ENCODE results near the gene DNAH9.

The DNAH9 gene

GRCh38 chr17:11561702-11562101, 36.6 kb upstream of the DNAH9 start:
- H3K4me1 ChIP-seq (ENCODE audit: insufficient read depth, low read length), result no peaks in the 10 kb centered on the region
- H3K36me3 ChIP-seq (ENCODE audit: insufficient read depth, low read length), result no peaks in the 10 kb centered on the region
- H2AFZ ChIP-seq (ENCODE audit: low read depth, low read length), result no peak overlapping the region
- no peaks in the 10 kb centered on the region for H3K27me3 ChIP-seq (ENCODE audit: insufficient read depth, low read length)
- H3K9me3 ChIP-seq (ENCODE audit: low read length), result no peaks in the 10 kb centered on the region
- no peak overlapping the region for H3K4me3 ChIP-seq (ENCODE audit: low read length)

DNA sequence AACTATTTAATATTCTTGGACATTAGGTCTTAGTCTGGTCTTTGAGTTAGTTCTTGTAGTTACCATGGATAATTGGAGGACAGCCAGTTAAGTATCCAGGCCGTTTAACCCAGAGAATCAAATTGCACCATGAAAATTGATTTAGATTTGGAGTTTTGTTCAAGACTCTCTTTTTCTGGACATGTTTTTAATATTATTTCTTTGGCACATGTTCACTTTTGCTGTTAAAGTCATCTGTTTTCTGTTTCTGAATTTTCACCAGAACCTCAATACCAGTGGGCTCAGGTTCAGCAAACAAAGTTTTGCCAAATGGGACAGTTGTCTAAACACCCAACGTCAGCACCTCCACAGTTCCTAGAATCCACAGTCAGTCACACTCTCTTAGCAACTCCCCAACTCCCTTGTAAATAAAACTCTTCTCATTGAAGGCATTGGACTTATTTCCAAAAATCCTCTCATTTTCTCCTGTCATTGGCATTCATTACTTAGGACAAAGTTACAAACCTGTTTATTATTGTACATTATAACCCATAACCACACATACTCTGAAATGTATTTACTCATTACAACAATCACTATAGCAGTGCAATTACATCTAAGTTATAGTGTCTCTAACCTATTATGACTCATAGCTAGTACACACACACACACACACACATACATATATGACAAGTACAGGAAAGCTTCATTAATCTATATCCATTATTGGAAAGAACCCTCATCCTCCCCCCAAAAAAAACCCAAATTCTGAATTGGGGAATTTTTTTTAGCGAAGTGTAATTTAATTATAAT, 33.5 kb upstream of the DNAH9 start:
- H3K4me3 ChIP-seq (ENCODE audit: low read length), result no peak overlapping the region
- no peaks in the 10 kb centered on the region for H3K4me1 ChIP-seq (ENCODE audit: insufficient read depth, low read length)
- H3K36me3 ChIP-seq (ENCODE audit: insufficient read depth, low read length), result no peaks in the 10 kb centered on the region
- no peaks in the 10 kb centered on the region for H3K27me3 ChIP-seq (ENCODE audit: insufficient read depth, low read length)
- no peaks in the 10 kb centered on the region for H3K9me3 ChIP-seq (ENCODE audit: low read length)
- no peak overlapping the region for H2AFZ ChIP-seq (ENCODE audit: low read depth, low read length)

- Histone ChIP-seq H3K9me3 (ENCODE audit: low read length) (no peaks in the 10 kb centered on the region), H3K4me1 (ENCODE audit: insufficient read depth, low read length) (no peaks in the 10 kb centered on the region), H2AFZ (ENCODE audit: low read depth, low read length) (no peak overlapping the region), H3K36me3 (ENCODE audit: insufficient read depth, low read length) (no peaks in the 10 kb centered on the region), H3K4me3 (ENCODE audit: low read length) (no peak overlapping the region), H3K27me3 (ENCODE audit: insufficient read depth, low read length) (no peaks in the 10 kb centered on the region)
Measured at GRCh38 chr17:11565591-11565990, 32.7 kb upstream of the DNAH9 start.

DNA sequence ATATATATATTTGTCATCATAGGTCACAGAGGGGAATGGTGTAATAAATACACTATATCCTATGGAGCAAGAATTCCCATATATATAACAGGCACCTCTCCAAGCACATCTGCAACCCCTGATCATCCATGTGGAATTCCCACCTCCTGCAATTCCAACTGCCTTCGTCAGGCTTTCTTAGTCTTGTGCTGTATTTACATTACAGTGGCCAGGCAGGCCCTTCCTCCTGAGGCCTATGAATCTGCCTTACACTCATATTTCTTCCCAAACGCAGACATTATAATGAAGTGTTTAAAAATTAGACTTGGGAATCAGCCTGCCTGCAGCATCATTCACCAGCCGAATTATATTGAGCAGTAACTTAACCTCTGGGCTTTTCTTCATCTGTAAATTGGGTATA, 19.3 kb upstream of the DNAH9 start:
- Histone ChIP-seq H3K36me3 (ENCODE audit: insufficient read depth, low read length) (no peaks in the 10 kb centered on the region), H3K9me3 (ENCODE audit: low read length) (no peaks in the 10 kb centered on the region), H3K4me1 (ENCODE audit: insufficient read depth, low read length) (no peaks in the 10 kb centered on the region), H3K27me3 (ENCODE audit: insufficient read depth, low read length) (no peaks in the 10 kb centered on the region), H2AFZ (ENCODE audit: low read depth, low read length) (no peak overlapping the region), H3K4me3 (ENCODE audit: low read length) (no peak overlapping the region)

DNA sequence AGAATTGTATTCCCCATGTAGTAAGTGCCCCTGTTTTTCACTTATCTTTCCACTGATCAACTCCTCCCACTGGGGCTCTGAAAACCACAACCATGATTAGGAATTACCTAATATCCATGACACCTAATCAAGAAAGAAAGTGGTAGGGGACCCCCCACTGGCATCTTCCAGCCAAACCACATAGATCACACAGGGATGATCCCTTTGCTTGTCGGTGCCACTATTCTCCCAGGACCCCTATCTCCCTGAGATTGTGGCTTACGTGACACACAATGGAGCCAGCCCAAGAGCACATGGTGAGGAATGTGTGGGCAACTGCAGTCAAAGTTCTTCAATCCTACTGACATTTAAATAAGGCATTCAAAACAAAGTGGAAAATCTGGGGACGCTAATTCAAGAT, 17.6 kb upstream of the DNAH9 start:
- H2AFZ ChIP-seq (ENCODE audit: low read depth, low read length), result no peak overlapping the region
- H3K4me1 ChIP-seq (ENCODE audit: insufficient read depth, low read length), result no peaks in the 10 kb centered on the region
- H3K9me3 ChIP-seq (ENCODE audit: low read length), result no peaks in the 10 kb centered on the region
- H3K27me3 ChIP-seq (ENCODE audit: insufficient read depth, low read length), result no peaks in the 10 kb centered on the region
- H3K36me3 ChIP-seq (ENCODE audit: insufficient read depth, low read length), result no peaks in the 10 kb centered on the region
- no peak overlapping the region for H3K4me3 ChIP-seq (ENCODE audit: low read length)

- no peaks in the 10 kb centered on the region for H3K36me3 ChIP-seq (ENCODE audit: insufficient read depth, low read length)
Measured at GRCh38 chr17:11582217-11582616, 16.1 kb upstream of the DNAH9 start.

DNA sequence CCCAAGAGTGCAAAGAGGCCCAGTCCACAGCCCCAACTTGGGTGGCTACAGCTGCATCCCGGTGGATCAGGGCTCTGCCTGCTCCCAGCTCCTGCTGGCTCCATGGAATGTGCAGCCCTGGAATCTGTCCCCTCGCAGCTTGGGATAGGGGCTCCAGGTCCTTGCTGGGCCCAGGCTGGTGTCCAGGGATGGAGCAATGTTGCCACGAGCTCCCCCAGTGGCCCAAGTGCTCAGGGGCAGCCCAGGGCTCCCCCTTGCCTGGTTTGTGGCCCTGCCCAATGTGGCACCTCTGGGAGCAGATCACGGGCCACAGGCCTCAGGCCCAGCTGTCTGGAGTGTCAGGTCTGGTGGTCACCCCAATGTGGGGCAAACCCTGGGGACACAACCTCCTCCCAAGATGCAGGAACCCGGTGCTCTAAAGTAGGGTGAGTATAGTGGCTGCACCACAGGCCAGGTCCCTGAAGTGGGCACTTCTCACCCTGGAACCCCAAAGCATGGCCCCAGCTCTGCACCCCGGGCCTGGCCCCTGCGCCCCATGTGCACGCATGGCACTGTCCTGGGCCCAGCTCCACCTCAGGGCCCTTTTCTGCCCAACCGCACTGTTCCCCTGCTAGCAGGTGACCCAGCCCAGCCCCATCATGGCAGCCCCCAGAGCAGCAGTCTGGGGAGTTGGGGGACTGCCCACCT, 14.8 kb upstream of the DNAH9 start:
- no peaks in the 10 kb centered on the region for H3K27me3 ChIP-seq (ENCODE audit: insufficient read depth, low read length)

More at GRCh38 chr17:11582217-11582616, 16.1 kb upstream of the DNAH9 start:
- no peaks in the 10 kb centered on the region for H3K9me3 ChIP-seq (ENCODE audit: low read length)
- H3K4me3 ChIP-seq (ENCODE audit: low read length), result no peak overlapping the region
- H3K27me3 ChIP-seq (ENCODE audit: insufficient read depth, low read length), result no peaks in the 10 kb centered on the region
- H3K4me1 ChIP-seq (ENCODE audit: insufficient read depth, low read length), result no peaks in the 10 kb centered on the region
- H2AFZ ChIP-seq (ENCODE audit: low read depth, low read length), result no peak overlapping the region

GRCh38 chr17:11589716-11590115, 8.6 kb upstream of the DNAH9 start:
- Histone ChIP-seq H3K36me3 (ENCODE audit: insufficient read depth, low read length) (no peaks in the 10 kb centered on the region), H3K9me3 (ENCODE audit: low read length) (no peaks in the 10 kb centered on the region), H2AFZ (ENCODE audit: low read depth, low read length) (no peak overlapping the region), H3K4me3 (ENCODE audit: low read length) (no peak overlapping the region), H3K4me1 (ENCODE audit: insufficient read depth, low read length) (no peaks in the 10 kb centered on the region), H3K27me3 (ENCODE audit: insufficient read depth, low read length) (no peaks in the 10 kb centered on the region)

More for the DNA sequence above, 14.8 kb upstream of the DNAH9 start:
- no peaks in the 10 kb centered on the region for H3K9me3 ChIP-seq (ENCODE audit: low read length)
- H3K4me1 ChIP-seq (ENCODE audit: insufficient read depth, low read length), result no peaks in the 10 kb centered on the region
- no peak overlapping the region for H3K4me3 ChIP-seq (ENCODE audit: low read length)
- H3K36me3 ChIP-seq (ENCODE audit: insufficient read depth, low read length), result no peaks in the 10 kb centered on the region
- H2AFZ ChIP-seq (ENCODE audit: low read depth, low read length), result no peak overlapping the region

DNA sequence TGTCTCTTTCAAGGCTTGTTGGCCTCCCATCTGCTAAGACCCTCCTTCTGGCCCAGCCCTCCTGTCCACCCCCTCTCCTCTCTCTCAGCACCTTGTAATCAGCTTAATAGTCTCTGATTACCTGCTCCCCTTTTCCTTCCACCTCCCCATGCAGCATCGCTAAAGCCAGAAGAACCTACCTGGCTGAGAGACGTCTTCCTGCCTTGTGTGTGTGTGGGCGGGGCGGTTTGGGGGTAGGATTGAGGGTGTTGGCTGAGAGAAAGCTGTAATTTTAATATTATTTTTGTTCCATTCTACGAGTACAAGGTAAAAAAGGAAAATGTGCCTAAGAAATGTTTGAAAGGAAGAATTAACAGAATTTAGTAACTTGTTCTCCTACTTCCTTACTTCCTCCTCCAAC, 3.4 kb downstream of the DNAH9 start:
- no peak overlapping the region for H3K4me3 ChIP-seq (ENCODE audit: low read length)
- H3K4me1 ChIP-seq (ENCODE audit: insufficient read depth, low read length), result peaks cover 5% of the 10 kb centered on the region
- H3K27me3 ChIP-seq (ENCODE audit: insufficient read depth, low read length), result no peaks in the 10 kb centered on the region
- no peak overlapping the region for H2AFZ ChIP-seq (ENCODE audit: low read depth, low read length)
- H3K9me3 ChIP-seq (ENCODE audit: low read length), result no peaks in the 10 kb centered on the region
- H3K36me3 ChIP-seq (ENCODE audit: insufficient read depth, low read length), result no peaks in the 10 kb centered on the region

GRCh38 chr17:11608396-11608795, 10.1 kb downstream of the DNAH9 start:
- no peaks in the 10 kb centered on the region for H3K9me3 ChIP-seq (ENCODE audit: low read length)
- H3K36me3 ChIP-seq (ENCODE audit: insufficient read depth, low read length), result no peaks in the 10 kb centered on the region
- peaks cover 3% of the 10 kb centered on the region for H3K4me1 ChIP-seq (ENCODE audit: insufficient read depth, low read length)
- H2AFZ ChIP-seq (ENCODE audit: low read depth, low read length), result no peak overlapping the region
- H3K27me3 ChIP-seq (ENCODE audit: insufficient read depth, low read length), result no peaks in the 10 kb centered on the region
- no peak overlapping the region for H3K4me3 ChIP-seq (ENCODE audit: low read length)

DNA sequence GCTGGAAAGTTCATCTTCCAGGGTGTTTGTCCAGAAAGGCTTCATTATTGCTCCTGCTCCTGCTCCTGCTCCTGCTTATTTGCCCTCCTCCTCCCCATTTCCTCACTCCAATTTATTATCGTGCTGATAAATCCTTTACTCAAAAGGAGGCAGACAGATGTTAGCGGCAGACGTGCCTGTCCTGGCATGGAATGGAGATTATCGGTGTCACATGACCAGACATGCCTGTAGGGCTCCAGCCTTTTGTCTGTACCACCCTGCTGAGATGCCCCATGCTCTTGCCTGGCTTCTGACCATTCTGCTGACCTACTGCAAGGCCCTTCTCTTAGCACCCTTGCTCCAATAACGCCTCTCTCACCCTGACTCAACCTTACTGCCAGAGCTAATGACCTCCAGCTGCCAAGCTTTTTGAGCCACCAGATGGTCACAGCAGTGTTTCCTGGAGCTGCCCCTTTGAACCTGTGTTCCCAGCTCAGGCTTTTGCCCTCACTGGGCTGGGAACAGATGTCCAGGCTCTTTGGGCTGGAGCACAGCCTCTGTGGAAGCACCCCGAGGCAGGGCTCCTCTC, 12.8 kb downstream of the DNAH9 start:
- no peaks in the 10 kb centered on the region for H3K9me3 ChIP-seq (ENCODE audit: low read length)
- H3K4me3 ChIP-seq (ENCODE audit: low read length), result no peak overlapping the region
- H2AFZ ChIP-seq (ENCODE audit: low read depth, low read length), result no peak overlapping the region
- peaks cover 3% of the 10 kb centered on the region for H3K4me1 ChIP-seq (ENCODE audit: insufficient read depth, low read length)
- H3K36me3 ChIP-seq (ENCODE audit: insufficient read depth, low read length), result no peaks in the 10 kb centered on the region
- no peaks in the 10 kb centered on the region for H3K27me3 ChIP-seq (ENCODE audit: insufficient read depth, low read length)

DNA sequence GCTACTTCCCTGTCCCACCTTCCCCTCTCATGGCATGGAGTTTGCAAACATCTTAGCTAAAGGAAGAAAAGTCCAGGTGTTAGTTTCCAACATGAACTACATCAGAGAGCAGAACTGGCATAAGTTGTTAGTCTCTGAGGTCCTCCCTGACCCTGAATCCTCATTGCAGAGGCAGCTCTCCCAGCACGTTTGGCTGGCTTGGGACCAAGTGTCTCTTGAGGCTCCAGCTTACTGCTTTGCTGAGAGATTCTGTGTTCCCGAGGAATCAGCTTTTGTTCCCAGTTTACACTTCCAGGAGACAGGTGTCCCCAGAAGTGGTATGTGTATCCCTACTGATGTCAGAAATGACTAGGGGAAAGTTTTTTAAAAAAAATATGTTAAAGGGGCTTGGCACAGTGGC, 14.7 kb downstream of the DNAH9 start:
- Histone ChIP-seq H3K9me3 (ENCODE audit: low read length) (no peaks in the 10 kb centered on the region), H3K4me3 (ENCODE audit: low read length) (no peak overlapping the region), H3K36me3 (ENCODE audit: insufficient read depth, low read length) (no peaks in the 10 kb centered on the region)

GRCh38 chr17:11618861-11619566, 20.7 kb downstream of the DNAH9 start:
- Histone ChIP-seq H3K4me3 (ENCODE audit: low read length) (no peak overlapping the region), H3K27me3 (ENCODE audit: insufficient read depth, low read length) (no peaks in the 10 kb centered on the region), H3K36me3 (ENCODE audit: insufficient read depth, low read length) (no peaks in the 10 kb centered on the region), H3K4me1 (ENCODE audit: insufficient read depth, low read length) (no peaks in the 10 kb centered on the region), H2AFZ (ENCODE audit: low read depth, low read length) (no peak overlapping the region), H3K9me3 (ENCODE audit: low read length) (no peaks in the 10 kb centered on the region)

More for the DNA sequence above, 14.7 kb downstream of the DNAH9 start:
- peaks cover 3% of the 10 kb centered on the region for H3K4me1 ChIP-seq (ENCODE audit: insufficient read depth, low read length)
- no peak overlapping the region for H2AFZ ChIP-seq (ENCODE audit: low read depth, low read length)
- H3K27me3 ChIP-seq (ENCODE audit: insufficient read depth, low read length), result no peaks in the 10 kb centered on the region
